IMR-90 (cell line): ENCODE results near the gene NPM1. TPM values are rescaled to one million over a fixed set of nuclear protein-coding genes. Genes with fewer than 3 reads are reported as not detected.

Experiments used
- ATAC-seq: fragments of 200-7000 bp; cut with Tn5 transposase; 2 replicates; pipeline ENCODE4 v1.9.1; 2020; ENCODE audit warnings: low read depth, mild to moderate bottlenecking, moderate library complexity
- BruUV-seq: library from RNA; stranded (reverse); fragments of 400-500 nt; replicated peaks from 2 replicates; lab custom pipeline; 2021; lab: Mats Ljungman, UMichigan
- CTCF ChIA-PET: fragments of 300-600 bp; formaldehyde crosslinking; extraction: SDS; loops from one replicate; lab custom pipeline; 2021; ENCODE audit warnings: antibody characterized with exemption; lab: Yijun Ruan, JAX
- POLR2A ChIA-PET: fragments of 300-600 bp; sonication (Branson Sonifier 250); formaldehyde crosslinking; loops from one replicate; lab custom pipeline; 2022; ENCODE audit warnings: antibody characterized with exemption; ENCODE audit not compliant: unreplicated experiment; lab: Charles Lee
- DNase-seq: peaks from one replicate; pipeline ENCODE4 v3.0.0; 2013
- H2AFZ ChIP-seq: replicated peaks from 2 replicates; pipeline ENCODE3; 2013; ENCODE audit warnings: low read length, mild to moderate bottlenecking; ENCODE audit not compliant: poor library complexity
- H2AK5ac ChIP-seq: 2 replicates; pipeline ENCODE4 v1.6.1; 2013; ENCODE audit warnings: low read depth, low read length, inconsistent platforms
- H2AK9ac ChIP-seq: replicated peaks from 2 replicates; pipeline ENCODE3; 2013; ENCODE audit warnings: mild to moderate bottlenecking, low read depth, low read length, moderate library complexity; ENCODE audit not compliant: poor library complexity
- H2BK120ac ChIP-seq: 2 replicates; pipeline ENCODE4 v1.6.1; 2013; ENCODE audit warnings: low read depth, low read length, inconsistent platforms
- H2BK15ac ChIP-seq: 3 replicates; pipeline ENCODE4 v1.6.1; 2013; ENCODE audit warnings: low read depth, low read length, inconsistent platforms
- H2BK20ac ChIP-seq: 2 replicates; pipeline ENCODE4 v1.6.1; 2013; ENCODE audit warnings: low read depth, mild to moderate bottlenecking, inconsistent platforms, low read length, moderate library complexity
- H2BK5ac ChIP-seq: 2 replicates; pipeline ENCODE4 v1.6.1; 2013; ENCODE audit warnings: mild to moderate bottlenecking, low read depth, low read length, inconsistent platforms; ENCODE audit not compliant: poor library complexity, severe bottlenecking
- H3K14ac ChIP-seq: replicated peaks from 2 replicates; pipeline ENCODE4 v1.6.1; 2013; ENCODE audit warnings: low read depth, low read length, inconsistent platforms
- H3K18ac ChIP-seq: 2 replicates; pipeline ENCODE4 v1.6.1; 2013; ENCODE audit warnings: low read depth, low read length, control low read depth
- H3K23ac ChIP-seq: 2 replicates; pipeline ENCODE4 v1.6.1; 2013; ENCODE audit warnings: low read depth, low read length, inconsistent platforms
- H3K27ac ChIP-seq: 2 replicates; pipeline ENCODE4 v1.5.1; 2013; ENCODE audit warnings: mild to moderate bottlenecking, control low read depth, low read length; ENCODE audit not compliant: insufficient read depth
- H3K27me3 ChIP-seq: 2 replicates; pipeline ENCODE4 v1.6.1; 2013; ENCODE audit warnings: low read length; ENCODE audit not compliant: control insufficient read depth, insufficient read depth
- H3K36me3 ChIP-seq: 2 replicates; pipeline ENCODE4 v1.6.1; 2013; ENCODE audit warnings: low read length, mixed read lengths; ENCODE audit not compliant: control insufficient read depth, insufficient read depth
- H3K4ac ChIP-seq: 2 replicates; pipeline ENCODE4 v1.6.1; 2013; ENCODE audit warnings: low read depth, low read length, inconsistent platforms
- H3K4me1 ChIP-seq: 2 replicates; pipeline ENCODE4 v1.6.1; 2013; ENCODE audit warnings: low read length, mixed read lengths; ENCODE audit not compliant: control insufficient read depth, insufficient read depth
- H3K4me2 ChIP-seq: 2 replicates; pipeline ENCODE4 v1.6.1; 2013; ENCODE audit warnings: low read depth, mild to moderate bottlenecking, control low read depth, low read length, moderate library complexity
- H3K4me3 ChIP-seq: 2 replicates; pipeline ENCODE4 v1.5.1; 2013; ENCODE audit warnings: low read depth, mild to moderate bottlenecking, control low read depth, low read length, moderate library complexity; ENCODE audit not compliant: insufficient read depth
- H3K56ac ChIP-seq: 2 replicates; pipeline ENCODE4 v1.6.1; 2013; ENCODE audit warnings: low read length, inconsistent platforms; ENCODE audit not compliant: insufficient read depth; ENCODE audit errors: extremely low read depth
- H3K79me1 ChIP-seq, 2 experiments: 2 replicates each; pipeline ENCODE4 v1.6.1; 2013; ENCODE audit warnings: low read length in 2 of 2, inconsistent platforms in 1 of 2, low read depth in 1 of 2
- H3K9ac ChIP-seq: 2 replicates; pipeline ENCODE4 v1.6.1; 2013; ENCODE audit warnings: low read depth, low read length, control low read depth
- H3K9me1 ChIP-seq: 2 replicates; pipeline ENCODE4 v1.6.1; 2013; ENCODE audit warnings: low read length, inconsistent platforms; ENCODE audit not compliant: insufficient read depth
- H3K9me3 ChIP-seq: 2 replicates; pipeline ENCODE4 v1.6.1; 2013; ENCODE audit warnings: low read length; ENCODE audit not compliant: control insufficient read depth, insufficient read depth
- H4K20me1 ChIP-seq: 2 replicates; pipeline ENCODE4 v1.6.1; 2013; ENCODE audit warnings: low read length, inconsistent platforms; ENCODE audit not compliant: insufficient read depth
- H4K5ac ChIP-seq: 2 replicates; pipeline ENCODE4 v1.6.1; 2013; ENCODE audit warnings: mild to moderate bottlenecking, low read depth, low read length, control low read depth
- H4K8ac ChIP-seq, 2 experiments: 2 replicates each; pipeline ENCODE4 v1.6.1; 2013; ENCODE audit warnings: low read depth in 2 of 2, low read length in 2 of 2, control low read depth in 1 of 2, inconsistent platforms in 1 of 2
- H4K91ac ChIP-seq: 2 replicates; pipeline ENCODE4 v1.6.1; 2013; ENCODE audit warnings: low read depth, low read length, inconsistent platforms; ENCODE audit not compliant: insufficient read depth
- BHLHE40 ChIP-seq: fragments of 150-350 bp; IDR thresholded peaks from 2 replicates; pipeline ENCODE4 v1.6.1; 2016; ENCODE audit warnings: mild to moderate bottlenecking, low read depth, low read length
- CEBPB ChIP-seq: IDR thresholded peaks from 2 replicates; pipeline ENCODE4 v1.6.1; 2012; ENCODE audit warnings: low read depth, low read length, improper control_type of control experiment
- CHD1 ChIP-seq: IDR thresholded peaks from 2 replicates; pipeline ENCODE4 v1.6.1; 2012; ENCODE audit warnings: low read depth, low read length, improper control_type of control experiment
- ELK1 ChIP-seq: fragments of 150-350 bp; IDR thresholded peaks from 2 replicates; pipeline ENCODE4 v1.6.1; 2016; ENCODE audit warnings: low read depth, mild to moderate bottlenecking, low read length, moderate library complexity, borderline replicate concordance
- FOS ChIP-seq: fragments of 150-350 bp; IDR thresholded peaks from 2 replicates; pipeline ENCODE4 v1.6.1; 2016; ENCODE audit warnings: low read depth, low read length
- MAFK ChIP-seq: IDR thresholded peaks from 2 replicates; pipeline ENCODE4 v1.6.1; 2012; ENCODE audit warnings: low read depth, low read length, improper control_type of control experiment
- MAZ ChIP-seq: IDR thresholded peaks from 2 replicates; pipeline ENCODE4 v1.6.1; 2012; ENCODE audit warnings: low read depth, mild to moderate bottlenecking, low read length, improper control_type of control experiment, moderate library complexity, borderline replicate concordance
- NFE2L2 ChIP-seq: fragments of 150-350 bp; IDR thresholded peaks from 2 replicates; pipeline ENCODE4 v1.6.1; 2016; ENCODE audit warnings: low read depth, mild to moderate bottlenecking, low read length
- POLR2A ChIP-seq: IDR thresholded peaks from 2 replicates; pipeline ENCODE4 v1.6.1; 2012; ENCODE audit warnings: mild to moderate bottlenecking, low read depth, low read length
- RCOR1 ChIP-seq: IDR thresholded peaks from 2 replicates; pipeline ENCODE4 v1.6.1; 2012; ENCODE audit warnings: mild to moderate bottlenecking, low read length, improper control_type of control experiment; ENCODE audit not compliant: insufficient replicate concordance
- SMC3 ChIP-seq: fragments of 150-350 bp; IDR thresholded peaks from 2 replicates; pipeline ENCODE4 v1.6.1; 2016; ENCODE audit warnings: low read depth, mild to moderate bottlenecking, antibody characterized with exemption, low read length, moderate library complexity
- USF2 ChIP-seq: fragments of 150-350 bp; IDR thresholded peaks from 2 replicates; pipeline ENCODE4 v1.6.1; 2017; ENCODE audit warnings: mild to moderate bottlenecking, antibody characterized with exemption, low read length, low read depth
- WGBS, 2 experiments: methylation state at CpG; one replicate each; pipeline versions ENCODE4 v1.1.5 to v1.1.7; 2013; ENCODE audit warnings: missing lambda C conversion rate in 2 of 2; ENCODE audit not compliant: insufficient read length in 1 of 2; ENCODE audit errors: extremely low coverage in 2 of 2; 5-methylcytosine and 5-hydroxymethylcytosine counted together
- dilution Hi-C: fragments of 300-500 bp; cut with HindIII; formaldehyde crosslinking; loops from one replicate; pipeline ENCODE4 v1.14.3; 2018; ENCODE audit warnings: low sequenced_read_pairs; ENCODE audit not compliant: unreplicated experiment
- in situ Hi-C: fragments of 300-500 bp; cut with MboI; formaldehyde crosslinking; loops from 3 replicates; pipeline ENCODE4 v1.14.3; 2019; ENCODE audit warnings: low sequenced_read_pairs, inconsistent platforms, mixed read lengths
- intact Hi-C: fragments of 100-400 bp; cut with micrococcal nuclease; formaldehyde crosslinking; loops from 2 replicates; pipeline ENCODE4 v1.10.0; 2022
- polyA plus RNA-seq, 3 experiments: library from polyadenylated mRNA; depleted of rRNA; stranded (reverse); fragments of >200 nt; gene quantifications; 2 replicates each; pipeline ENCODE4 v1.2.3, GENCODE V29; 2012; ENCODE audit warnings: low replicate concordance in 1 of 3
- total RNA-seq: library from RNA; depleted of rRNA; stranded (reverse); fragments of >200 nt; gene quantifications from 2 replicates; pipeline ENCODE4 v1.2.3, GENCODE V29; 2012

Gene NPM1
- total and polyA plus RNA-seq, 2 of the 4 experiments (the other 2 are of a cell fraction), result 856 to 929 TPM

GRCh38 chr5:171409164-171410136, 21.8 kb downstream of the NPM1 start (continued):
- no peak for TF ChIP-seq CEBPB

GRCh38 chr5:171410181-171410580, 22.5 kb downstream of the NPM1 start:
- Histone ChIP-seq H2AFZ (no peak overlapping the region), H2AK9ac (no peak overlapping the region), H3K4me2 (no peak overlapping the region), H2BK15ac (no peak overlapping the region), H4K5ac (no peak overlapping the region), H3K9me1 (peaks cover 6% of the 10 kb centered on the region; the same call in 1 of the 2 replicates), H3K18ac (no peak overlapping the region), H4K8ac (no peak overlapping the region), H3K14ac (no peak overlapping the region), H2AK5ac (no peak overlapping the region), H2BK120ac (no peak overlapping the region), H3K27me3 (no peaks in the 10 kb centered on the region), H3K56ac (no peak overlapping the region), H3K4ac (no peak overlapping the region), H3K4me3 (no peak overlapping the region), H4K20me1 (peaks cover 86% of the 10 kb centered on the region), H4K91ac (no peak overlapping the region), H3K23ac (peak overlapping the region; percentile 42; the same call in 1 of the 2 replicates), H3K9me3 (no peaks in the 10 kb centered on the region), H3K79me1 (peaks cover 27 to 68% of the 10 kb centered on the region in 2 experiments; a peak in 3 of 4 replicates), H3K4me1 (peaks cover 10% of the 10 kb centered on the region), H3K27ac (no peak overlapping the region), H2BK20ac (no peak overlapping the region), H3K9ac (no peak overlapping the region), H2BK5ac (no peak overlapping the region), H3K36me3 (peaks cover 44% of the 10 kb centered on the region)
- dilution Hi-C loops (no loop called here), intact Hi-C loops (loop anchor here (10.0 kb wide), 1 partner anchor 185 kb away; no protein-coding TSS in a partner anchor), in situ Hi-C loops (loop anchor here (10.0 to 25.0 kb wide), 3 partner anchors 635 to 877 kb away; partner anchors contain the start of genes EFCAB9, STK10 and UBTD2)
- WGBS, 2 experiments, result no CpG with 5 or more reads among the region's 1 CpG
- TF ChIP-seq BHLHE40 (no peak), RCOR1 (no peak), MAZ (no peak), NFE2L2 (no peak), MAFK (no peak), SMC3 (no peak), FOS (no peak), USF2 (no peak), ELK1 (no peak), CHD1 (no peak), POLR2A (no peak)
- no TSS peak for BruUV-seq
- ATAC-seq (no peak), DNase-seq (no peak)
- ChIA-PET CTCF (no interaction called here), POLR2A (no interaction called here)
